A172 (cell line): ENCODE data around the gene DNAL4. TPM values are rescaled to one million over a fixed set of nuclear protein-coding genes. Genes with fewer than 3 reads are reported as not detected.

Experiments
- DNase-seq: peaks from one replicate; pipeline ENCODE4 v3.0.0-alpha.2; 2015; ENCODE audit warnings: low spot score
- total RNA-seq: library from RNA; depleted of rRNA; stranded (reverse); fragments of >200 nt; shearing (Covaris generic); gene quantifications from 2 replicates; pipeline ENCODE4 v1.2.3, GENCODE V29; 2014

The DNAL4 gene
- total RNA-seq, 1 experiment from 2014 or later: 11.7 TPM

DNA sequence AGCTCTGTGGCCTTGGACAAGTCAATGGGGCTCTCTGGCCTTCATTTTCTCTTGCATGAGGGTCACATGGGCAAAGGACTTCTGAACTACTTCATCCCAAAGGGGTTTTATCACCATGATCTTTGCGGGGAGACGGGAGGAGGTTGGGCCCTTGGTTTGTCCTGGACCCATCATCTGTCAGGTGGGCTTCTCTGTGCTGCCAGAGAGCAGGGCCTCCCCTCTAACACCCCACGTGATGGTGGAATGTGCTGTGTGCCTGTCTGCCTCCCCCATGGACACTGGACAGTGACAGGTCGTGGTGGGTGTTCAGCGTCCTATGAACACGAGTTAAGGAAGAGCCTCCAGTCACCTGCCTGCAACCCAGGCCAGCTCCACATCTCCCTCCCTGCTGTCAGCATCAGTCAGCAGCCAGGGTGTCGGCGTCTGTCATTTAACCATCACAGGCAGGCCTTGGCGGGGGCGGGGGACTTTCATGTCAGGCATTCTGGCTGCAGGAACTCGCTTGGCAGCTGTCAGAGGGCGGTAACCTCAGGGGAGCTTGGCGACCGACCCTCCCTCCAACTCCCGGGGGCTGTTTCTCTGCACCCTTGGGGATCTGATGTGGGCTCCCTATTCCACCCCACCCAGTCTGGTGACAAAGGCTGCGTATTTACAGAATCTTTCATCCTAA lies 35.5 kb downstream of the DNAL4 start:
- no peak for DNase-seq

DNA sequence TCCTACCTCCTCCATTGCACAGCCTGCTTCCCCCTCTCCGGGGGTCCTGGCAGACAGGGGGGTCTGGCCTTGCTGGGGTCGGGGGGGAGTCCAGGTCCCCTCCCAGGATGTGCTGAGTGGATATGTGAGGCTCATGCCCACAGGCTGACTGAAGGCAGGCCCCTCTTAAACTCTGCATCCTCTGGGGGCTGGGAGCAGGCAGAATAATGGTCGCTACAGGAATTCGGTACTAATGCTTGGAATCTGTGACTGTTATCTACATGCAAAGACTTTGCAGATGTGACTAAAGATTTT lies 36.5 kb downstream of the DNAL4 start:
- DNase-seq: no peak

DNA sequence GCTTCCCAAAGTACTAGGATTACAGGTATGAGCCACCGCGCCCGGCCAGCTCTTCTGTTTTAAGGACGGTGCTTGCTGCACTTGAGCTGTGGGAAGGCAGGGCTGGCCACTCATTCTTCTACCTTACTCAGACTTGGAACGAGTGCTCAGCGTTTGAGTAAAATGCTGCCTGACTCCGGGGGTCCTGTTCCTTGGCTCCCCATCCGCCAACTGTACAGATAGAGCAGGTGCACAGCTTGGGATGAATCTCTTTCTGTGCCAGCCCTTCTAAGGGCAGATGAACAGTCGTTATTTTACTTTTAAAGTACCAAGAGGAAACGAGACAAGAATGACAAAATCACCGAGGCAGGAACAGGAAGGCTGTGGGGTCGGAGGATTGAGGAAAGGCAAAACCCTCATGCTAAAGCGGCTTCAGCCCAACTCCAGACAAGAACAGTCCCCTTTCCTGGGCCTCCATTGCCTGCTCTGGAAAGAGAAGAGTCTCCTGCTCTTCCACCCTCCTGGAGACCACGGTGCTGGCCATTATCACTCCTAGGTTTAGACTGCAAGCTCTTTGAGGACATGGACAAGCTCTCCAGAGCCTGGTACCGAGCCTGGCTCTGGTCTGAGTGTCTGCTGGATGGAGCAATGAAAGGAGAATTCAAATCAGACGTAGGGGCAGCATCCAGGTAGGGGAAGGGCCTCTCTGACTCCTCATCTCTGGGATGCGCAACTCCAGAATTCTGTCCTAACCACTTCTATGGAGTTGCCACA lies 37.1 kb downstream of the DNAL4 start:
- no peak for DNase-seq

GRCh38 chr22:38755911-38756532 lies 37.9 kb downstream of the DNAL4 start, which contains the start of gene SUN2:
SUN2 (minus strand) TSS chr22:38755998; CDS start chr22:38752628, 3,370 bp downstream.
- DNase-seq: peak; percentile 57

DNA sequence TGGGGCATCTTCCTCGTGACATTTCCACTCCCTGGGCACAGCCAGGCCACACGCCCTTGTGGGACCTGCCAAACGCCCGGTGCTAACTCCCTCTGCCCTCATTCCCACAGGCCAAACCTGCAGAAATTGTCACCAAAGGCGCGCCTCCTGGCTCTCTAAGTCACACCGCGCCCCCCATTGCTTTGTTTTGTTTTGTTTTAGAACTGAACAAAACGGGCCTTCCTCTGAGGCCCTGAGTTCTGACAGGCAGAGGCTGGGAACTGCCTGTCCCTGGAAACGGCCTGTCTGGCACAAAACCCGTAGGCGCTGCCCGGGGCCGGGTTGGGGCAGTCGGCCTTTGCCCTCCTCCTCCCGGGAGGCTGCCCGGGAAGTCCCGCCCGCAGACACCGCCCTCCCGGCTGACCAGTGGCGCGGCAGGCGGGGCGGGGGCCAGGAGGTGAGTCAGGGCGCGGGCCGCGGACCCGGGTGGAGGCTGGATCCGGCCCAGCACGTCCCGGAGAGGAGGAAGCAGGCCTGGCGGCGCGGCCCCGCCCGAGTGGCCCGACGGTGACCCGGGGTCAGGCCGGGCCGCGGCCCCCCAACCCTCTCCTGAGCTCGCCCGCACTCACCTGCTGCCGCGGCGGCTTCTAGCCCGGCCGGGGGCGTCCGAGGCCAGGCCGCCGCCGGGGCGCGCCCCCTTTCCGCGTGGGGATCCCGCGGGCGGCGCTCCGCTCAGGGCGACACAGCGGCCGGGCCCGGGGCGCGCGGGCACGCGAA lies 38.6 kb downstream of the DNAL4 start:
- peak; percentile 63 for DNase-seq

DNA sequence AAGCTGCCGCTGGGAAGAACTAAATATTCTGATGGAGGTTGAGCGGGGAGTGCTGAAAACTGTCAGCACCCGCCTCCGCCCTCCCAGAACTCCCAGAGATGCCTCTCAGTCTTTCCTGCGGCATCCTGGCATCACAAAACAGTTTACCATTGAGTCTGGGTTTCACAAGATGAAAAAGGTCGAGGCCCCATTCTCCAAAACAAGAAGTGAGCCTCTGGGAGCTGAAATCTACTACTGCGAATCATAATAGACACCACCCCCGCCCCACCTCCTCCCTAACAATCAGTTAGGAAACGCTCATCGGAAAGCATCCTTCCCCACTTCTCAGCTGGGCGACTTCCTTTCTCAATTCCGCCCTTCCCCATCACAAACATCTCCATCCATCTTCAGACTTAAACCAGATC lies 39.2 kb downstream of the DNAL4 start:
- DNase-seq: no peak

DNA sequence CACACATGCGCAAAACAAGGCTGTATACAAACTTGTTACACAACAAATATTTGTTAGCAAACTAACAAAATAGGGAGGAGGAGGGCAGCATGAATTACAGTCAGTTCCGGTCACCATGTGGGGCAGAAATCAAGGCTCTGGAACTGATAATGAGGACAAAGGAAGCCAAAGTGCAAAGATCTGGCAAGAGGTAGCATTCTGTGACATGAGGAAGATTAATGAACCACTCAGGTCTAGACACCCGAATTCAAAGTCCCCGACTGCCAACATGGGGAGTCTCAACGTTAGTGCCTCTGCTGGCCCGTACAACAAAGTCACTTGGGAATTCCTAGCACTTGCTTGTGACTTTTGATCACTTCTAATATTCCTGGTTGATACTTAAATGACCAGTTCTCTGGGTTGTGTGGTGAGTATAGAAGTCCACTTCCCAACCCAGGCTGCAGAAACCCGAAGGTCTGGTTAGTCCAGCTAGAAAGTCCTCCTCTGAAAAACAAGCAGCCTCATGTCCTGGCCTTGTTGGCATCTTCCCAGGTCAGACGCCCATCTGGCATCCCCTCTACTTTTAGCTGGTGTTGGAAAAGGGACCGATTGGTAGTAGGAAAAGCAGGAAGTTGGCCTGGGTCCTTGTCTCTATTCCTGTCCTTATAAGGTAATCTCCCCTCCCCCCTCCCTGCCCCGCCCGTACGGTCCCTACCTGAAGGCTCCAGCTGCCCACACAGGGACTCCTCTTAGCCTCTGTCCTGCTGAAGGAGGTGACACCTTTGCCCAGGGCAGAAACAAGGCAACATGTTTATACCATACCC lies 39.8 kb downstream of the DNAL4 start:
- DNase-seq: peak; percentile 69

GRCh38 chr22:38751422-38752346 lies 42.3 kb downstream of the DNAL4 start:
- DNase-seq: peak; percentile 54

GRCh38 chr22:38751066-38751421 lies 42.9 kb downstream of the DNAL4 start:
- DNase-seq: no peak

DNA sequence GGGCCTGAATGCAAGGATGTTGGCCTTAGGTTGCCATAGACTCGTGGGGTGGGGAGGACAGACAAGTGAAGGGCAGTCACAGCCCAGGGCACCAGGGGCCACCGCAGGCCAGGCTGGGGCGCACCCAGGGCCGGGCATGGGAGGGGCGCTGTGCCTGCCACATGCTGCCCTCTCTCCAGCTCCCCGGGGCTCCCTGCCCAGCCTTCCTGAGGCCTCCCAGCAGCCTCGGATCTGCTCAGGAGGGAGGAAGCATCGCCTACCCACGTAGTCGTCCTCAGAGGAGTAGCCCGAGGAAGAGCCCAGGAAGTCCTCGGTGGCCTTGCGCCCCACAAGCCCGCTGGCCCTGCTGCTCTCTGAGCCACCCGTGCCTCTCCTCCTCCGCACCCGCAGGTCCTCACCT lies 43.3 kb downstream of the DNAL4 start:
- no peak for DNase-seq

DNA sequence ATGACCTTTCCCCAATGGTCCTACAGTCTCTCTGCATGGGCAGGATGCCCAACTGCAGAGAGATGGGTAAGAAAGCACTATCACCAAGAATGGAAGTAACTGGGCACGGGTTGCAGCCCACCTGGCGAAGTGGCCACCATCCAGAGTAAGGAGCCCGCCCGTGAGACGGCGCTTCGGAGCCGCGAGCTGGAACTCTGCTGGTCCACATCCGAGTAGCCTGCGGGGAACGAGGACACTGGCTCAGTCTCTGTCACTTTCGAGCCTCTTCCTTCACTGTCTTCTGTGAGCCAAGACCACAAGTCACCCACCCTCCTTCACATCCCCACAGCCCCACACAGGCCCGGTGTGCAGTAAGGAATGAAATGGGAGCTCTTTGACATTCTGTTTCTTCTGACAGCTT lies 43.8 kb downstream of the DNAL4 start:
- DNase-seq: no peak

- no peak for DNase-seq
Measured at GRCh38 chr22:38748487-38749136, 45.3 kb downstream of the DNAL4 start.

DNA sequence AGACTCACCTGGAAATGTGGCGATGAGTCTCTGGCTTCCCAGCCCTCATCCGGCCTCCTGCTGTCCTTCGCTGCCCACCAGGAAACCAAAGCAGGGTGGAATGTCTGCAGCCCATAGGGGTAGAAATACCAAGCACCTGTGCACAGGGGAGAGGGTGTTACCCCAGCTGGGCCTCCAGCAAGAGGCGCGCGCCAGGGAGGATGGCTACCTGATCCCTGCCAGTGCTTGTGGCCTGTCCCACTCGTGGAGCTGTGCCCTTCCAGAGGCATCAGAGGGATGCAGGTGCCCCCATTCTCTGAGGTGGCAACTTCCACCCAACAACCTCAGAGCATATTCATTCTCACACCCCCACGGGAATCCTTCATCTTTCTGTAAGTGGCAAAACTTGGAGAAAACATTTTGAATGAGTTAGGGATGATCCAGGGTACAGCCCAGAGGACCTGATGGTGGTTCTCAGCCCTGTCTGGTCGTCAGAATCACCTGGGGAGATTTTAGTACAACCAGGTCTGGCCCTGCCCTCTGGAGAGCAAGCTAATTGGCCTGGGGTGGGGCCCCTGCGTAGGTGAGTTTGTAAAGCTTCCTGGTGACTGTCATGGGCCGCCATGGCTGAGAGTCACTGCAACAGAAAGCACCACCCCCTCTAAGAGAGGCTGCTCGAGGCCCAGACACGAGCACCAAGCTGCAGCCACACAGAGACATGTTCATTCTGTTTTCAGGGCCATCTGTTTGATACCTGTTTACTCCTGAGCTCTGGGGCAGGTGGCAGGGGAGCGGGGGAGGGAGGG lies 48.1 kb downstream of the DNAL4 start:
- no peak for DNase-seq

- DNase-seq: no peak
Measured at GRCh38 chr22:38744981-38745380, 49.0 kb downstream of the DNAL4 start.

DNA sequence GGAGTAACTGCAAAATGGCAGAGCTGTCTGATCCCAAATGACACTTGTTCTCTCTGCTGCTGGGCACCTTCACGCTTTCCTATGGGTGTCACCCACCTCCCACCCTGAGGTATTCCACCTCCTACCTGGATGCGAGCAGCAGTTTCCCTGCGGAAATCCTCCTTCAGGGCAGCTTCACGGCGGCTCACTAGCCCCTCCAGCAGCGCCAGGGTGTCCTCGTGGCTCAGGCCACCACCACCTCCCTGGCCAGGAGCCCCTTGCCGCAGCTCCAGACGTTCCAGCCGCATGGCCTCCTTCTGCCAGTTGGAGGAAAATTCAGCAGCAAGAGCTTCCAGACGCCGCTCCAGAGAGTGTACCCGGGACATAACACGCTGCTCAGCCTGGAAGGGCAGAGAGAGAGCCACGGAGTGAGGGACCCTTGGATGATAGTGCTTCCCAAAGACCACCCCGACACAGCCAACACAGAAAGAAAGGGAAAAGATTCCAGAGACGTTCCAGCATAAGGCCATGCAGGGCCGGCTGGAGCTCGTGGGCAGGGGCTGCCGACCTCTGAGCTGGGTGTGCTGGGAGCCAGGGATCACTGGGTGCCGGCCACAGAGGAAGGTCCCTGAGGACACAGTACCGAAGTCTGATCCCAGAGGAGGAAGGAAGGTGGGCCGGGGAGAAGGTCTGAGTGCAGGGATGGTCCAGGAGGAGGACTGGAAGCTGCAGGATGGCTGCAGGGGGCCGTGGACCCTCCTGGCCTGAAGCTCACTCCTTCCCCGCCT lies 51.6 kb downstream of the DNAL4 start:
- no peak for DNase-seq

DNA sequence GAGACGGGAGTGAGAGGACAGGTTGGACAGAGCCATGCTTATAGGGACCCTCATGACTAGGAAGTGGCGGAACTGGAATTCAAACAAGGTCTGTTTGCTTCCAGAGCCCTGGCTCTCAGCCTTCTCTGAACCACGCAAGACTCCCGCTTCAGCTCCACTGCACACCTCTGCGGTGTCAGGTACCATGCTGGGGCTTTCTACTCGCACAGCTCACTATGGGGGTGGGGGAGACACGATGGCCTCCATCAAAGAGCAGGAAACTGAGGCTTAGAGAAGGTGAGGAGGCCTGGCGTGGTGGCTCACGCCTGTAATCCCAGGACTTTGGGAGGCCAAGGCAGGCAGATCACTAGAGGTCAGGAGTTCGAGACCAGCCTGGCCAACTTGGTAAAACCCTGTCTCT lies 52.4 kb downstream of the DNAL4 start:
- DNase-seq: no peak

- DNase-seq: no peak
Measured at GRCh38 chr22:38741166-38741565, 52.8 kb downstream of the DNAL4 start.

DNA sequence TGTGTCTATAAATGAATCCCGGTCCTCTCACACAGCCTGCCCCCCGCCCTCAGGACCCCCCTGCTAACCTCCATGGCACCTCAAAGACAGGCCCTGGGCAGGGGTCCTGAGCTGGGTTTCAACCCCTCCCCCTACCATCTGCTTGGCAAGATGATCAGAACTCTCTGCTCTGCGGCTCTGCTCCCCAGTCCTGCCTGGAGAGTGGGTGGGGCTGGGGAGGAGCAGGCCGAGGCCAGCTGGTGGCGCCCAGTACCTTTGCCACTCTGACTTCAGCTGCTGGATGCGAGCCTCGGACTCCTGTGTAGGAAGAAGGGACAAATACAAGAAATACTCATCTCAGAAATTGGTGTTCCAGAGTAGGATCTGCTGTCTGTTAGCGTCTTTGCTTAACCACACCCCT lies 53.2 kb downstream of the DNAL4 start:
- no peak for DNase-seq
